GM21717 (cell line): Measurements from ENCODE around the gene MARCHF2.

Source experiments
- ATAC-seq: cut with Tn5 transposase; IDR thresholded peaks from one replicate; pipeline ENCODE4 v1.9.1; 2021; ENCODE audit warnings: mild to moderate bottlenecking, moderate library complexity; ENCODE audit not compliant: unreplicated experiment

MARCHF2 gene

DNA sequence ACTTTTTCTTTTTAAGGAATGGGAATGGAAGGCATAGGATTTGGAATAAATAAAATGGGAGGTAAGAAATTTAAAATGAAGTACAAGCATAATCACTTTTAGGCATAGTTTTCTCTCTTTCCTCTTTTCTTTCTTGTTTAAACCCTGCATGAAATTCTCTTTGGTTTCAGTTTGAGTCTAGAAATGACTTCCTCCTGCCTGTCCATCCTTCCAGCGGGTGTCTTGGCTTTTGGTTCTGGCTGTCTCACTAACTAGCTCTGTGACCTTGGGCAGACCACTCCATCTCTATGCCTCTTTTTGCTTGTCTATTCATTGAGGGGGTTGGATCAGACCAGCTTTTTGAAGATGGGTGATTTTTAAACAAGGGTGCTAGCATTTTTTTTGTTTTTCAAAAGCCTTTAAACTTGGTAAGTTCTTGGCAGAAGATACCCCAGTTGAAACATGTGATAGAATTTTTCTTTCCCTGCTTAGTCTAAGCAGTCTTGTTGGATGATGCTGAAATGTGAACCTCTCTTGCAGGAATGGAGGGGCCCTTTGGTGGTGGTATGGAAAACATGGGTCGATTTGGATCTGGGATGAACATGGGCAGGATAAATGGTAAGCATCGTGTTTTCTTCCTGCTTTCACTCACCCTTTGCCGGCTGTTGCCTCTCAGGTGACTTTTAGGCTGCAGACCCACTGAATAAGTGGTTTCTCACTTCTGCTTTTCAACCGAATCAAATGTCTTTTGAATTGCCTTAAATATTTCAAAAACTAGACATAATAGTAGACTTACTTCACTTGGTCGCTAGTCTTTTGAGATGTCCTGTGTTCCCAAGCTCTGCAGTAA, 60.8 kb downstream of the MARCHF2 start:
- no peak for ATAC-seq

DNA sequence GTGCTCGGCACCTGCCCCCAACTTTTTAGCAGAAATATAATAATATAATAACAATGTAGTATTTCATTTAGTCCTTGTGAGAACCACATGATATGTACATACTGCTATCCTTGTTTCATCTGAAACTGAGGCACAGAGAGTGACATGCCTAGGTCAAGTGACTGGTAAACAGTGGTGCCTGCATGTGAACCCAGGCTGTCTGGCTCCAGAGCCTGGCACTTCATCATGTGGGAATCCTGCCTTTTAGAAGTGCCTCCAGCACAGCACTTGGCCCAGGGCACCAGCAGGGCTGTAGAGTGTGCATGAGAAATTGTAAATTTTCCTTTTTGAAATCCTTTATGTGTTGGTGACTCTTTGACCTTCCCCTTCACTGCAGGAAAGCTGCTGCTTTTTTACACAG, 61.9 kb downstream of the MARCHF2 start:
- ATAC-seq: no peak

DNA sequence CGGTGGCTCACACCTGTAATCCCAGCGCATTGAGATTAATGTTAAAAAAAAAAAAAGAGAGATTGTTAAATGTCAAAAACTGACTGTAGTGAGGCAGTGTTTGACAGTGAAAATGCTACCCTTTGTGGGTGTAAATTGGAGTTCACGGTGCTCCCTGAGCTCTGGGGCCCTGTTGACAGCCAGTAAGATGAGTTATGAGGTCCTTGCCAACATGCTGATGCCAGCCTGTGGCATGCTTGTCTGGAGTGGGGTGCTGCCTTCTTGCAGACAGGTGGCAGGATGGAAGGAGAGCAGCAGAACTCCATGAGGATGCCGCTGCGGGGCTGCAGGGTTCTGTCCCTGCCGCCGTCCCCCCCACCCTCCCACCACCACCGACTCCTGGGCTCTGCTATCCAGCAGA, 63.4 kb downstream of the MARCHF2 start:
- ATAC-seq: no peak

DNA sequence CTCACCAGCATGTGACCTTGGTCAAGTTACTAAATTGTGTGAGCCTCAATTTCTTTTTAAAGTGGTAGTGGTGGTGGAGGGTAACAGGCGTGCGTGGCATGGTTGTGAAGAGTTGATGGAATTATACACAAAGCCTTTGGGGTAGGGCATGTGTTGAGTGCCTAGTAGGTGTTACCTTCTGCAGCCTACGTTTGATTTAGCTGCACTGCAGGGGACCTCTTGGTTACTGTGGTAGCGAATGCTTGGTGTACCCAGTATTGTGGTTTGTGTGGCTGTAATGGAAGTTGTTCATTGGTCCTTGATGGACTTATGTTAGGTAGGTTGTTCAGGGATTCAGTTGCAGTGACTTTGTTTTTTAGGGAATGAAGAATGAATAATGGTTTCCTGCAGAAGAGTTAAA, 64.8 kb downstream of the MARCHF2 start:
- no peak for ATAC-seq

DNA sequence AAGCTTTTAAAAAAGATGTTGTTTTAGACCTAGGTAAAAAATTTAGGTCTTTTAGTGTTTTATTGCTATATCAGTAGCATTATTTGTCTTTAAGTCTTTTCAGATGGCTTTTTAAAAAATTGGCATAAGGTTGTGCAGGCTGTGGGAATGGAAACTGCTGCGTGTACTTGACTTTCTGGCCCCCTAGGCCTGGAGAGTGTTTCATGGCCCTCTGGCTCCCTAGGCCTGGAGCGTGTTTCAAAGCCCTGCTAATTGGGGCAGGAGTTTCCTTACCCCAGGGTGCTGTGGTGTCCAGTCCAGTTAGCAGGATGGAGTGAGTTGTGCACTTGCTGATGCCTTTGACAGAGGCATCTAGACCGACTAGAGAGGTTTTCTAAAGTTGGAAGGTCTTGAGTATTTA, 65.5 kb downstream of the MARCHF2 start:
- ATAC-seq: no peak

DNA sequence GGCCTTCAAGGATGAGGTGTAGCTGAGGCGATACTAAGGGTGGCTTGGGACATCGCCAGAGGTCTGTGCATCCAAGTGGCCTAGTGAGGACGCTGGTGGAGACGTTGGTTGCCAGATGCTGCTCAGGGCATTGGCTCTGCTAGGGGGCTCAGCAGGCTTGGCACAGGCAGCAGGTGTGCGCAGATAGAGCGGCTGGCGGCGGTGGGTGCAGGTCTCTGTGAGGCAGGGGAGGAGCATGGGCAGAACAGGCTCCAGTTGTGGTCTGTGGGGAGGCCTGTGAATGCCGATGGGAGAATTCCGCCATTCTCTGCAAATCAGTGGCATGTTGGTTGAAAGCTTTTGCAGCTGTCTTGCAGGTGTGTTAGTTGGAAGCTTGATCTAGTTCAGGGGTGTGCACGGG, 68.1 kb downstream of the MARCHF2 start:
- ATAC-seq: no peak

DNA sequence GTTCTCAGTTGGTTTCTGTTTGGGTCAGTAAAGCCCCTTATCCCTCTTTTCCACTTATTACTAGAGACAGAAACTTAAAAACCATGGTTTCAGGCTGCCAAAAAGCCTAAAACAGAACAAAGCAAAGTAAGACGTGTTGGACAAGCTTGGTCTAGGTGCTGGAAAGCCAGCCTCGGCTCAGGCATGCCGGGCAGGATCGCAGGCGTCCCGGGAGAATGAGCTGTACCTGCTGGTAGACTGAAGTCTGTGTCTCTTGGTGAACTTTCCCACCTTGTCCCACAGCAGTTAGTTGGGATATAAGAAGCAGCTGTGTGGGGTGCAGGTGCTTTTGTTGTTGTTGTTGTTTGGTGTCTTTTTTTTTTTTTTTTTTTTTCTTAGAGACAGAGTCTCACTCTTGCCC, 68.5 kb downstream of the MARCHF2 start:
- ATAC-seq: no peak

DNA sequence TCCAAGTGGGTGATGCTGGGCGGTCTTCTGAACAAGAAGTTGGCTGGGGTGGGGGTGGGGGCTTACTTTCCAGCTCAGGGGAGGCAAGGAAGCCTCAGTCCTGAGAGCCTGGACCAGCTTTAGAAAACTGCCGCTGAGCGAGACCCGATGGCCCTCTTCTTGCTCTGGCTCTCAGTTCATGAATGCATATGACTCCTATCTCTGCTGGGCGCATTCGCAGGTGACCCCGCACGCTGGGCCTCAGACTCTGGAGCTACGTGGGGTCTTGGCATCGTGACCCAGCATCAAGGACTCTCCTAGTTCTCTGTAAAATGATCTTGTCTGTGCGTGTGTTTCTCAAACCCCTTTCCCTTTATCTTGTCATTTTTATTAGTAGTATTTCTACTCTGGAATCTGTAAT, 69.6 kb downstream of the MARCHF2 start:
- no peak for ATAC-seq

DNA sequence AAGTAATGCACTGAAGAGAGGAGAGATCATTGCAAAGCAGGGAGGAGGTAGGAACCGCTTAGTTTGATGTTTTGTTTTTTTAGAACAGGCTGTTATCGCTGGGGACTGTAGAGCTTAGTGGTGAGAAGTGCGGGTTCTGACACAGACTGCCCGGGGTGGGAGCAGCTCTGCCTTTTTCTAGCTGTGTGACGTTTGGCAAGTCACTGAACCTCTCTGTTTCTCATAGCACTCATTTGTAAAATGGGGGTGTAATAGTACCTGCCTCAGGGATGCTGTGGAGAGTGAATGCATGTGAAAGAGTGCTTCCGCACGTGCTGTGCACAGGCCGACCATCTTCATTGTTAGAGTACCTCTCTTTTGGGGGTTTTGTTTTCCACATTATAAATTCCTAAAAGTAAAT, 70.1 kb downstream of the MARCHF2 start:
- no peak for ATAC-seq

DNA sequence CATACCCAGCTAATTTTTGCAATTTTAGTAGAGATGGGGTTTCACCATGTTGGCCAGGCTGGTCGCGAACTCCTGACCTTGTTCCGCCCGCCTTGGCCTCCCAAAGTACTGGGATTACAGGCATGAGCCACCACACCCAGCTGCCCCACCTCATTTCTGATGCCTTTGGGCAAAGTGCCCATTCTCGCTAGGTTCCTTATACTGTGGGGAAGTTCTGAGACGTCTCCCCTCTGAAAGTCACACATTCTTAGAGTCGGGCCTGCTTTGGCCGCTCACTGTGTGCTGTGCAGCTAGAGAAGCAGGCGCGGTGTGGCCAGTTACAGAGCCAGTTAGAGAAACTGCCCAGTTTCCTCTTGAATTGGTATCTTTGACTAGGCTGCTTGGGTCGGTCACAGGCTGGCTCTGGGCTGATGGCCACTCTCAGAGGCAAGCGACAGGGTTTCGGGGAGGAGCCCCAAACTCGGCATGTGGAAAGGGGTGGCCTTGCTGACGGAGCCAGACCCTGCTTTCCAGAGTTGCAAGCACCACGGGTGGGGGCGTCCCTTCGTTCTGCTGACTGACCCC, 71.3 kb downstream of the MARCHF2 start:
- no peak for ATAC-seq

DNA sequence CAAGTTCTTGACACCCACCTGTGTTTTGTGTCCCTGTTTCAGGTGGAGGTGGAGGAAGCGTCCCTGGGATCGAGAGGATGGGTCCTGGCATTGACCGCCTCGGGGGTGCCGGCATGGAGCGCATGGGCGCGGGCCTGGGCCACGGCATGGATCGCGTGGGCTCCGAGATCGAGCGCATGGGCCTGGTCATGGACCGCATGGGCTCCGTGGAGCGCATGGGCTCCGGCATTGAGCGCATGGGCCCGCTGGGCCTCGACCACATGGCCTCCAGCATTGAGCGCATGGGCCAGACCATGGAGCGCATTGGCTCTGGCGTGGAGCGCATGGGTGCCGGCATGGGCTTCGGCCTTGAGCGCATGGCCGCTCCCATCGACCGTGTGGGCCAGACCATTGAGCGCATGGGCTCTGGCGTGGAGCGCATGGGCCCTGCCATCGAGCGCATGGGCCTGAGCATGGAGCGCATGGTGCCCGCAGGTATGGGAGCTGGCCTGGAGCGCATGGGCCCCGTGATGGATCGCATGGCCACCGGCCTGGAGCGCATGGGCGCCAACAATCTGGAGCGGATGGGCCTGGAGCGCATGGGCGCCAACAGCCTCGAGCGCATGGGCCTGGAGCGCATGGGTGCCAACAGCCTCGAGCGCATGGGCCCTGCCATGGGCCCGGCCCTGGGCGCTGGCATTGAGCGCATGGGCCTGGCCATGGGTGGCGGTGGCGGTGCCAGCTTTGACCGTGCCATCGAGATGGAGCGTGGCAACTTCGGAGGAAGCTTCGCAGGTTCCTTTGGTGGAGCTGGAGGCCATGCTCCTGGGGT, 72.7 kb downstream of the MARCHF2 start:
- ATAC-seq: no peak

DNA sequence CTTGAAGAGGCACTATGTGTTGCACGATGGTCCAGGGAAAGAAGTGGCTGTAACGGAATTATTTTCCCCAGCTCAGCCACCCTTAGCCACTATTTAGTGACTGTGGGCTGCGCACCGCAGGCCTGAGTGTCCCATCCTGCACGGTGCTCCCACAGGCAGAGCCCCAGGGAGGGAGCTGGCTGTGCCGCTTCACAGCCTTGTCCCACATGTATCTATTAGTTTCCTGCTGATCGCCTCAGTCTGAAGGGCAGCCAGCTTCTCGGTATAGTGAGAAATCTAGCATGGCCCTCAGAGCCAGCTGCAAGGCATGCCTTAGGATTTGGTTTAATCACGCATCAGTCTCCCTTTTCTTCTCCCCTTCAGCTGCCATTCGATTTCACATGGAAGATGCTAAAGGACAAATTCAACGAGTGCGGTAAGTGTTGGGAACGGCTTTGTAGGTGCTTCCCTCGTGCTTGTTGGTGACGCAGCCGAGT, 73.6 kb downstream of the MARCHF2 start:
- no peak for ATAC-seq

DNA sequence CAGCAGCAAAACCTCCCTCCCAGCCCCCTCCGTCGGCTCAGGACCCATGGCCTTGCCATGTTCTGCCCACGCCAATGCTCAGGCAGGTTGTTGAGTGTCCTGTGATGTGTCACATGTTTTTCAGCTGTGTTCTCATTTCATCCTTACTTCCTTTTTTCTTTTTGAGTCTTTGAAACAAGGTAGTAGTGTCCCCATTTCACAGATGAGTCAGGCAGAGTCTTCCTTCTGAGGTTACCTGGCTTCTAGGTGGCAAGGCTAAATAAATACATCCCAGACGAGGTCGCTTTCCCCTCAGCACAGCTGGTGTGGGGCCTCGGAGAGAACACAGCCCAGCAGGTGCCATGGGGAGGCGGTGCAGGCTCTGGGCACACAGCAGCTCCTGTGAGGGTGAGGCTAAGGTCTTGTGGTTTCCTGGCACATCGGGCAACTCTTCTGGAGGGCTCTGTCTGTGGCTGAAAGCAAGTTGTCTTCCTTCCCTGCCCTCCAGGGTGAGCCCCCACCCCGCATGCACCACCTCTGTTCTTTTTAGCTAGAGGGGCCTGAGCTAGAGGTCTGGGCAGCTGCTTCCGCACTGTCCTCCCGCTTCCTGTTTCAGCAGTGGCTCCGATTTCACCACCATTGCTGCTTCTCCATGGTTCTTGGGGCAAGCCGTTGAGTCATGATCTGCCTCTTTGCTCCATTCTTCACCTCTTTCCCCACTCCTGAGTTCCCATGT, 74.2 kb downstream of the MARCHF2 start:
- ATAC-seq: no peak

DNA sequence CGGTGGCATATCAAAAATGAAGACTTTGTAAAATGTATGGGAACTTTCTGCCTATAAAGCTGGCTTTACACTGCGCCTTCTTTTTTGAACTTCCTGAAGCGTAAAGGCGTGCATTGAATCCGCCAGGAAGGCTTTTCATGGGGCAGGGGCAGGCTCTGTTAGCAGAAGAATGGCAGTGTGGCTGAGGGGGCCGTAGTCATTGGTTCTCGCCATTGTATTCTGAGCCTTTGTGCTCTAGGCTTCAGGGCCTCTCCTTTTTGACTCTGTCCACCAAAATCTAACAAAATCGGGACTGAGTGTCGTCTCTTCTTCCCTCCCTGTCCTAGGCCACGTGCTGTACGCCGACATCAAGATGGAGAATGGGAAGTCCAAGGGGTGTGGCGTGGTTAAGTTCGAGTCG, 75.3 kb downstream of the MARCHF2 start:
- no peak for ATAC-seq
